GM19468 (cell line): ENCODE measurements around the gene EXOC6.
A peak's percentile ranks its signal among the peaks of the same experiment; 100 is the strongest.
"Not testable (repeated sequence)": the region's sequence is repeated elsewhere in the genome, so short reads cannot be mapped to it uniquely, and the experiment has no call there.

Source experiments
- ATAC-seq: cut with Tn5 transposase; IDR thresholded peaks from one replicate; pipeline ENCODE4 v1.9.1; 2021; ENCODE audit warnings: mild to moderate bottlenecking, moderate library complexity, moderate number of reproducible peaks; ENCODE audit not compliant: unreplicated experiment; ENCODE audit errors: extremely low read depth

The EXOC6 gene

DNA sequence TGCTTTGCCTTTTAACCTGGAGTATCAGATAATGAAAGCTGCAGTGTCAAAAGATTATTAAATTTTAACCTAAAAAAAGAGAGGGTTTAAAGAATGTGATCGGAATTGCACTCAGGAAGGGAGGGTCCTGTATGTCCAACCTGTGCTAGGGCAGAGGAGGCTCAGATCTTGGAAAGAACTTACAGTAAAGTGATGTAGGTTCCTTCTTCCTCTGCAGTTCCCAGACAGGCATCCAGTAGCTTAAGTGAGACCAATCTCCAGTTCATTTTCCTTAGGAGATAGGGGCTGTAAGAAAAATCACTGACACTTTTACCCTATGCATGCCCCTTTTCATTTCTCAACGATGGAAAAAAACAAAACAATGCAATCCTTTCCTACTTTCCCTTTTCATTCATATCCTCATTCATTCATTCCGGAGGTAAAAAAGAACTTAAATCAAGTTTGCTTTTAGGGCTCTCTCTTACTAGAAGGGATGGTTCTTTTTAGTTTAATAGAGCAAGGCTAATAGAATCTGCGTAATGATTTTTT is 28.3 kb downstream of the EXOC6 start:
- ATAC-seq: no peak

DNA sequence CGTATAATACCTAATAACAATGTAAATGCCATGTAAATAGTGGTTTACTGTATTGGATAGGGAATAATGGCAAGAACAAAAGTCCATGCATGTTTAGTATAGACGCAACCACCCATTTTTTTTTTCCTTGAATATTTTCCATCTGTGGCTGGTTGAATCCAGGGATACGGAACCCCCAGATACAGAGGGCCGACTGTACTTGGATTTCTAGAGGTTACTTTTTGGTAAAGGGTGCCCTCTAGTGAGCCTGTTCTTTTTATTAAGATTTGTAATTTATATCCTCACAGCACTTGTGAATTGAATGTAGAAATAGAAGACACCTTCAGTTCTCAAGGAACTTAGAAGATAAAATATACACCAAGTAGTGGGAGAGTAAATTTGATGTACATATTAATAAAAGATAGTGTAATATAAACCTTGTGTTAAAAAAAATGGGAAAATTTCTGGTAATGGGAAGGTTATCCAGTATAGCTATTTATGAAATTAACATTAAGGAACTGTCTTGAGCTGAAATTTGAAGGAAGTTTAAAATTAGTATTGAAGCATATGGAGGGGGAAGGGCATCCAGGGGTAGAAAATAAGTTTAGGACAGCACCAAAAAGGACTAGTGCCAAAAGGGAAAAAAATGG is 32.0 kb downstream of the EXOC6 start:
- no peak for ATAC-seq

- no peak for ATAC-seq
These were observed 32.6 kb downstream of the EXOC6 start for GRCh38 chr10:92880917-92881316.

- no peak for ATAC-seq
These were observed 38.1 kb downstream of the EXOC6 start for GRCh38 chr10:92886334-92886961.

- no peak for ATAC-seq
These were observed 42.2 kb downstream of the EXOC6 start for GRCh38 chr10:92890471-92890870.

DNA sequence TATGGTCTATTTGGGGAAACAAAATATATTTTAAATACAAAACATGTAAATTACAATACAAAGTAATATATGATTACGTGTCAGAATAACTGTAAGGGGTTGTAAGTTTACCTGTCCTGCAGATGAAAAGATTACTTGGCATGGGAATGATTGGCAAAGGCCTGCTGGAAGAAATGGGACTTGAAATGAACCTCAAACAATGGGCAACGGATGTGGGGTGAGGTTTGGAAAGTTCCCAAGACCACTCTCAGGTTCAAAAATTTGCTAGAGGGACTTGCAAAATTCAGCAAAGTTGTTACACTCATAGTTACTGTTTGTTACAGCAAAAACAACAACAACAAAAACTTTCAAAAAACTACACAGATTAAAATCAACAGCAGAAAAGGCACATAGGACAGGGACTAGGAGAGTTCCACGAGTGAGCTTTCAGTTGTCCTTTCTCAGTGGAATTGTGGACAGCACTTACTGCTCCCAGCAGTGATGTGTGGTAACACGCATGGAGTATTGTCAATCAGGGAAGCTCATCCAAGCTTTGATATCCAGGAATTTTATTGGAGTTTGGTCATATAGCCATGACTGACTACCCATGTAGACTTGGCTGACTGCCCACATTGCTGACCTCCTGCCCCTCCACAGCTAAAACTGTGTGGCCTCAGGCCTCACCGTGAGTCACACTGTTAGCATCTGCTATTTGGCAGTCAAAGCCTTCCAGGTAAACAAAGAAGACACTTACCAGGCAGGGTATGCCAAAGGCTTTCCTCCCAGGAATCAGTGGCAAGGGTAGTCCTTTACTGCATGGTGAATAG is 43.8 kb downstream of the EXOC6 start:
- no peak for ATAC-seq

- ATAC-seq: no peak
These were observed 44.4 kb downstream of the EXOC6 start for GRCh38 chr10:92892691-92893054.

GRCh38 chr10:92894081-92894655 is 45.8 kb downstream of the EXOC6 start:
- ATAC-seq: no peak

DNA sequence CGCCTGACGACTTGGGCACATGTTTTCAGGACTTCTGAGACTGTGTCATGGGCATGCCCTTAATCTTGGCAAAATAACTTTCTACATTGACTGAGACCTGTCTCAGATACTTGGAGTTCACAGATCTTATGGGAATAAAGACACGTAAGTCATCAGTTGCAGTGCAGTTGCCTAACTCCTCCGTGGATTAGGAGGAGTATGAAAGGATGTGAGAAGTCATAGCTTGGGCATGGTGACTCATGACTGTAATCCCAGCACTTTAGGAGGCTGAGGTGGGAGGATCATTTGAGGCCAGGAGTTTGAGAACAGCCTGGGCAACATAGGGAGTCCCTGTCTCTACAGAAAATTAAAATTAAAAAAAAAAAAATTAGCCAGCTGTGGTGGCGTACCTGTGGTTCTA is 49.6 kb downstream of the EXOC6 start:
- no peak for ATAC-seq

DNA sequence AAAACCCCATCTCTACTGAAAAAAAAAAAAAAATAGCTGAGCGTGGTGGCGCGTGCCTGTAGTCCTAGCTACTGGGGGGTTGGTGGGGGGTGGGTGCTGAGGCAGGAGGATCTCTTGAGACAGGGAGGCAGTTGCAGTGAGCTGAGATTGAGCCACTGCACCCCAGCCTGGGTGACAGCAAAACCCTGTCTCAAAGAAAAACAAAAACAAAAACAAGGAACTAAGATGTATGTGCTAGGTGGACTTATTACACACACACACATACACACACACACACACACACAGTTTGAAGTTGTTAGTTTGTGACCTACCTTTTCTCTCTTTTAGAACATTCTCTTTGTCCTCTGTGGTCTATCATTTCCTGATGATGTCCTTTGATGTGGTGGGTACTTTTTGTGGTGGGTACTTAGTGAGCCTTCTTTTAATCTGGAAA is 53.5 kb downstream of the EXOC6 start:
- no peak for ATAC-seq

- ATAC-seq: no peak
These were observed 55.3 kb downstream of the EXOC6 start for GRCh38 chr10:92903633-92904032.

DNA sequence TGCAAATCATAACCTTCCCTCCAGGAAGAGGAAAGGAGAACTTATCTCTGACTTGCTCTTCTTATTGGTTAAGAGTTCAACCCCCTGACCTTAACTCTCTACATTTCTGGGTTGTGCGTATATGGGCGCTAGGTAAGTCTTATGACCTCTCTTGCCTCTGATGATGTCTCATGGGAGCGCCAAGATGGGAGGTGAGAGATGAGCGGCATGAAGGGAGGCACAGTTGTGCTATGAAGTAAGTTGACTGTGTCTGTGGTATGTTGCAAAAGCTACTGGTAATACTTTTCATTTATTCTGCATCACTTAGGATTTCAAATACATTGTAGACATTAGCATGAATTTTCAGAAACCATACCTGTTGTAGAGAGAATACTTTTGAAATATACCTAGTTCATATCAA is 59.0 kb downstream of the EXOC6 start:
- no peak for ATAC-seq

GRCh38 chr10:92912631-92913030 is 64.3 kb downstream of the EXOC6 start:
- not testable (repeated sequence) for ATAC-seq

DNA sequence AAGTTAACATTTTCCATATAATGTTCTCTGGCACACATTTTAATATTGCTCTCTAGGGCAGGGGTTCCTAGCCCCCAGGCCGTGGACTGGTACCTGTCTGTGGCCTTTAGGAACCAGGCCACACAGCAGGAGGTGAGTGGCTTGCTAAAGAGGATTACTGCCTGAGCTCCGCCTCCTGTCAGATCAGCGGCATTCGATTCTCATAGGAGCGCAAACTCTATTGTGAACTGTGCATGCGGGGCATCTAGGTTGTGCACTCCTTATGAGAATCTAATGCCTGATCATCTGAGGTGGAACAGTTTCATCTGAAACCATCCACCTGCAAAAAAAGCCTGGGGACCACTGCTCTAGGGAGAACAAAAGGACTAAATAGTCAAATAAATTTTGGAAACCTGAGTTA is 65.7 kb downstream of the EXOC6 start:
- ATAC-seq: no peak

GRCh38 chr10:92914478-92915325 is 66.4 kb downstream of the EXOC6 start:
- peak; percentile 68 for ATAC-seq

DNA sequence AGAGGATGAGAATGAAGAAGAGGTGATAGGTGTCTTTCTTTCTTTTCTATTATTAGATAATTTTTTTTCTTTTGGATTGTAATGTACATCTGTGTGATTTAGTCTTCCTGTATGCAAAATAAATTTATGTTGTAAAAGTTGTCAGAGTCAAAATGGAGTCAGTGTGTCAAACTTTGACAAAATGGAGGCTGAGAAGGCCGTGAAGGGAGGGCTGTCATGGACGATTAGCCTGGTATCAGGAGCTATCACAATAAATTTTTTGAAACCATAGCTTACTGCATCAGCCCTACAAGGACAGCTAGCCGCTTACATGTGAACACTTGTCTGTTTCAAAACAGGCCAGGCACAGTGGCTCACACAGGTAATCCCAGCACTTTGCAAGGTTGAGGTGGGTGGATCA is 67.6 kb downstream of the EXOC6 start:
- no peak for ATAC-seq

GRCh38 chr10:92916433-92916832 is 68.1 kb downstream of the EXOC6 start:
- ATAC-seq: no peak

GRCh38 chr10:92918603-92919002 is 70.3 kb downstream of the EXOC6 start:
- ATAC-seq: no peak

DNA sequence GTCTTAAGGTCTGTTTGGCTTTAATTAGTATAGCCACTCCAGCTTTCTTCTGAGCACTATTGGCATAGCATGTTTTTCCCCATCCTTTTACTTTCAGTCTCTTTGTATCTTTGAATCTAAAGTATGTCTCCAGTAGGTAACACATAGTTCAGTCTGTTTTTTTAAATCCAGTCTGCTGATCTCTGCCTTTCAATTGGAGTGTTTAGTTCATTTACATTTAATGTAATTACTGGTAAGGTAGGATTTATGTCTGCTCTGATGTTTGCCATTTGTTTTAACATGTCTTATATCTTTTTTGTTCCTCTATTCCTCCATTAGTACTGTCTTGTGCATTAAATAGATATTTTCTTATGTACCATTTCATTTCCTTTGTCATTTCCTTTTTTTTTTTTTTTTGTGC is 72.5 kb downstream of the EXOC6 start:
- ATAC-seq: no peak

DNA sequence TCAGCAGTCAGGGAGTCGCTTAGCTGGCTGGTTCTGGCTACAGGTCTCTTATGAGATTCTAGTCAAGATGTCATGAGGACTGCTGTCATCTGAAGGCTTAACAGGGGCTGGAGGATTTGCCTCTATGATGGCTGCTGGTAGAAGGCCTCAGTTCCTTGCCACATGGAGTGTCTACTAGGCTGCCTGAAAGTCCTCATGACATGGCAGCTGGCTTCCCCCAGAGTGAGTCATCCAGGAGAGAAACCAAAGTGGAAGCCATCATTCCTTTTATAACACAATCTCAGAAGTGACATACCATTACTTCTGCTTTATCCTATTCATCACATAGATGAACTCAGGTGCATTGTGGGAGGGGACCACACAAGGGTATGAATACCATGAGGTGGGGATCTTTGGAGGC is 75.1 kb downstream of the EXOC6 start:
- no peak for ATAC-seq
